Colonic mucosa (tissue), 4 donors: Measurements from ENCODE around the gene NKAP. TPM values are rescaled to one million over a fixed set of nuclear protein-coding genes. Genes with fewer than 3 reads are reported as not detected.
"Not testable (repeated sequence)": the region's sequence is repeated elsewhere in the genome, so short reads cannot be mapped to it uniquely, and the experiment has no call there.

Experiments used
- DNase-seq: peaks from one replicate; pipeline ENCODE4 v3.0.0-alpha.2; 2020
- H3K27ac ChIP-seq: fragments of 200-600 bp; one replicate; pipeline ENCODE4 v1.8.0; 2021
- H3K27me3 ChIP-seq: fragments of 200-600 bp; one replicate; pipeline ENCODE4 v1.8.0; 2021
- H3K36me3 ChIP-seq: fragments of 200-600 bp; one replicate; pipeline ENCODE4 v1.8.0; 2021
- H3K4me1 ChIP-seq: fragments of 200-600 bp; one replicate; pipeline ENCODE4 v1.8.0; 2021; ENCODE audit warnings: mild to moderate bottlenecking
- H3K4me3 ChIP-seq: fragments of 200-600 bp; one replicate; pipeline ENCODE4 v1.8.0; 2021
- H3K9ac ChIP-seq, 2 donors: one replicate each; pipeline ENCODE4 v1.7.0; 2013; ENCODE audit warnings: control low read depth in 2 of 2, low read depth in 2 of 2, low read length in 2 of 2
- H3K9me3 ChIP-seq: fragments of 200-600 bp; one replicate; pipeline ENCODE4 v1.8.0; 2021
- intact Hi-C: fragments of 100-400 bp; cut with DNase I; formaldehyde crosslinking; loops from one replicate; pipeline ENCODE4 v1.14.1; 2022
- total RNA-seq, 2 donors: library from RNA; stranded (reverse); fragmentation: NEBNext Ultra II Directional in 1 of 2; extraction: Animal tissue kit (Norgen Biotek cat#: 25700) in 1 of 2; gene quantifications; one replicate each; pipeline ENCODE4 v1.2.1, GENCODE V29; 2021
- TF ChIP-seq, protein P1 (sequence below): fragments of 200-600 bp; IDR thresholded peaks from one replicate; pipeline ENCODE4 v1.8.0; 2022; ENCODE audit warnings: antibody characterized with exemption, mild to moderate bottlenecking
- donor health status: healthy.
- donor health status: DM: no; HTN: no; CAD: no.
- donor health status: DM: no; HTN: no; CAD: no.

The NKAP gene
- total RNA-seq, 2 donors from 2014 or later: 5.5 to 7.1 TPM

DNA sequence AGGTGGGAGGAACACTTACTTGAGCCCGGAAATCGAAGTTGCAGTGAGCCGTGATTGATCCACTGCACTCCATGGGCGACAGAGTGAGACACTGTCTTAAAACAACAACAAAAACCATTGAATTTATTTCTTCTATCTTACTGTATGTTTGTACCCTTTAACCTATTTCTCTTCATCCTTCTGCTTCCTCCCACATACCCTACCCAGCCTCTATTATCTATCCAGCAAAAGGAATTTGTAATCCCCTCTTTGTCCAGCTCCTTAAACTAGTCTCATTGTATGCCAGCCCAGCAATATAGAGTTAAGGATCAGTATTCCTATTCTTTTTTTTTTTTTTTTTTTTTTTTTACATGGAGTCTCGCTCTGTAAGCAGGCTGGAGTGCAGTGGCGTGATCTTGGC, 1.9 kb upstream of the NKAP start:
- H3K9ac ChIP-seq: no peak overlapping the region
- H3K36me3 ChIP-seq: no peaks in the 10 kb centered on the region
- no peaks in the 10 kb centered on the region for H3K27me3 ChIP-seq
- H3K27ac ChIP-seq: no peak overlapping the region
- H3K4me3 ChIP-seq: no peak overlapping the region
- H3K4me1 ChIP-seq: no peaks in the 10 kb centered on the region
- TF ChIP-seq, protein P1, sequence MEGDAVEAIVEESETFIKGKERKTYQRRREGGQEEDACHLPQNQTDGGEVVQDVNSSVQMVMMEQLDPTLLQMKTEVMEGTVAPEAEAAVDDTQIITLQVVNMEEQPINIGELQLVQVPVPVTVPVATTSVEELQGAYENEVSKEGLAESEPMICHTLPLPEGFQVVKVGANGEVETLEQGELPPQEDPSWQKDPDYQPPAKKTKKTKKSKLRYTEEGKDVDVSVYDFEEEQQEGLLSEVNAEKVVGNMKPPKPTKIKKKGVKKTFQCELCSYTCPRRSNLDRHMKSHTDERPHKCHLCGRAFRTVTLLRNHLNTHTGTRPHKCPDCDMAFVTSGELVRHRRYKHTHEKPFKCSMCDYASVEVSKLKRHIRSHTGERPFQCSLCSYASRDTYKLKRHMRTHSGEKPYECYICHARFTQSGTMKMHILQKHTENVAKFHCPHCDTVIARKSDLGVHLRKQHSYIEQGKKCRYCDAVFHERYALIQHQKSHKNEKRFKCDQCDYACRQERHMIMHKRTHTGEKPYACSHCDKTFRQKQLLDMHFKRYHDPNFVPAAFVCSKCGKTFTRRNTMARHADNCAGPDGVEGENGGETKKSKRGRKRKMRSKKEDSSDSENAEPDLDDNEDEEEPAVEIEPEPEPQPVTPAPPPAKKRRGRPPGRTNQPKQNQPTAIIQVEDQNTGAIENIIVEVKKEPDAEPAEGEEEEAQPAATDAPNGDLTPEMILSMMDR: no peak
- no peaks in the 10 kb centered on the region for H3K9me3 ChIP-seq
- intact Hi-C loops: no loop called here
- no peak for DNase-seq

DNA sequence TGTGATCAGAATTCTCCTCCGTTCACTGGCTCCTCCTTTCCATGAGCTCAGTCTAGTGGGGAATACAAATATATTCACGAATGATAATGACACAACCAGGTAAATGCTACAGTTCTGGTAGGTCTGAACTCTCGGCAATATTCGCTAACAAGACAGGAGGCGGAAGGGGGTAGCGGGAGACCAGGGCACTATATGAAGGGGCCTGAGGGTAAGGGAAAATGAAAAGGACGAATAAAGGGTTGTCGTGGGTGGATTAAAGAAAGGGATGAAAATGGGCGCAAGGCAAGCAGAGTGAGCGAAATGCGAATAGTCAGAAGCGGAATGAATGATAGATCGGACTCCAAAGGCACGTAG, 743 bp downstream of the NKAP start:
- Histone ChIP-seq H3K27me3 (no peaks in the 10 kb centered on the region), H3K9me3 (no peaks in the 10 kb centered on the region), H3K36me3 (no peaks in the 10 kb centered on the region), H3K4me3 (peak overlapping the region; percentile 59), H3K27ac (peak overlapping the region; percentile 88), H3K9ac (peak overlapping the region; percentile 65 to 82), H3K4me1 (no peaks in the 10 kb centered on the region)
- DNase-seq: no peak
- intact Hi-C loops: no loop called here
- TF ChIP-seq, protein P1: no peak

DNA sequence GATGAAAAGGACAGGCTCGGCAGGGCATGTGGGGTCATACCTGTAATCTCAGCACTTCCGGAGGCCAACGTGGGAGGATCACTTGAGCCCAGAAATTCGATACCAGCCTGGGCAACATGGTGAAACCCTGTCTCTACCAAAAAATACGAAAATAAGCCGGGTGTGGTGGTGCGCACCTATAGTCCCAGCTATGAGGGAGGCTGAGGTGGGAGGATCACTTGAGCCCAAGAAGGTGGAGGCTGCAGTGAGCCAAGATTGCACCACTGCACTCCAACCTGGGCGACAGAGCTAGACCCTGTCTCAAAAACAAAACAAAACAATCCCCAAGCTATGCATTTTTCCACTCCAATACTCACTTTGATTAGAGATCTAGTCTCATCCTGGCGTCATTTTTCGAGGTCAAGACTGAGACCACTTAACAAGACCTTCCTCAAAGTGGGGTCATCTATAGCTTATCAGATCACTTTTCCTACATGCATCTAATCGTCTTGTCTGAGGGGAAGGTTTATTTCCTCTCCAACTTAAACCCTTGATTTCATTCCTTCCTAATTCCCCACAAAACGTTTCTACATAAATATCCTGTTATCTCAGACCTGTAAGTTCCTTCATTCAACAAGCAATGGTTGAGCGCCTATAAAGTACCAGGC, 1.3 kb downstream of the NKAP start:
- Histone ChIP-seq H3K4me3 (peak overlapping the region; percentile 59), H3K27me3 (no peaks in the 10 kb centered on the region), H3K27ac (peak overlapping the region; percentile 88), H3K9ac (peak overlapping the region; percentile 7 to 82), H3K9me3 (no peaks in the 10 kb centered on the region), H3K4me1 (no peaks in the 10 kb centered on the region), H3K36me3 (no peaks in the 10 kb centered on the region)
- TF ChIP-seq, protein P1: no peak
- intact Hi-C loops: no loop called here
- DNase-seq: no peak

DNA sequence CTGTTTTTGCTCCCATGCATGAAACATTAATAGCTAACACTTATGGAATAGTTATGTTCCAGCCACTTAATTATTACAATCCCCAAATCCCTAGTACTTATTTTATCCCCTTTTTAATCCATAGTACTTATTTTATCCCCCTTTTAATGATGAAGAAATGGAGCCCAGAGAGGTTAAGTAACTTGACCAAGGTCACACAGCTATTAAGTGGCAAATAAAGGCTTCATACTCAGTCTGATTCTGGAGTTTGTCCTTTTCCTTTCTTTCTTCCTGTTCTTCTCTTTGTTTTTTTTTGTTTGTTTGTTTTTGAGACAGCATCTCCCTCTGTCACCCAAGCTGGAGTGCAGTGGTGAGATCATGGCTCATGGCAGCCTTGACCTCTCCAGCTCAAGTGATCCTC, 2.2 kb downstream of the NKAP start:
- TF ChIP-seq, protein P1: no peak
- no peak for DNase-seq
- no peaks in the 10 kb centered on the region for H3K4me1 ChIP-seq
- H3K27me3 ChIP-seq: no peaks in the 10 kb centered on the region
- H3K27ac ChIP-seq: no peak overlapping the region
- no peaks in the 10 kb centered on the region for H3K36me3 ChIP-seq
- no peak overlapping the region for H3K9ac ChIP-seq
- H3K9me3 ChIP-seq: no peaks in the 10 kb centered on the region
- H3K4me3 ChIP-seq: no peak overlapping the region
- intact Hi-C loops: no loop called here

DNA sequence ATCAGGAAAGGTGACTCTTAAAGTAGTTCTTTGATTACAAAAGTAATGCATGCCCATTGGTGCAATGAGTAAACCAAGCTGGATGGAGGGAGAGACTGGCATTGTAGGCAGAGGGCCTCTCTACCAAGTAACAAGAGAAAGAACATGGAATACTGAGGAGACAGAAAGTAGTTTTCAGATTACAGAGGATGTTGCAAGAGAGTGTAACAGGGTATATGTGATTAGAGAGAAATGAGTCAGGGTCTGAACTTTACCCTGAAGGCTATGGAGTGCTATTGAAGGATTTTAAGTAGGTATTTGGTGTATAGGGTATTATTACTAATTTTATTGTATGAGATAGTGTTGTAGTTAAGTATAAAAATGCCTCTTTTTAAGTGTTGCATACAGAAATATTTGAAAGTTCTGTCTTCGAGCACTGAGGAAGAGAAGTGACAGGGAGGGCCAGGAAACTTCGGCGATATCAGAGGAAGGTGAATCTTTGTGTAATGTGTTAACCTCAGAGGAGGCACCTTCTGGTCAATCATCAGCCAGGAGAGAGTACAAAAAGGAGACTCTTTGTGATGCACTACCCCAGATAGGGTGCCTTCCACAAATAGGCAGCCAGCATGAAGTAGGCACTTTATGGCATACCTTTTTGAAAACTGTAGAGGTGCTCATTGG, 8.2 kb downstream of the NKAP start:
- Histone ChIP-seq H3K27ac (no peak overlapping the region), H3K9ac (no peak overlapping the region), H3K27me3 (no peaks in the 10 kb centered on the region), H3K36me3 (no peaks in the 10 kb centered on the region), H3K4me1 (no peaks in the 10 kb centered on the region), H3K9me3 (no peaks in the 10 kb centered on the region), H3K4me3 (no peak overlapping the region)
- TF ChIP-seq, protein P1: no peak
- intact Hi-C loops: no loop called here
- DNase-seq: no peak

DNA sequence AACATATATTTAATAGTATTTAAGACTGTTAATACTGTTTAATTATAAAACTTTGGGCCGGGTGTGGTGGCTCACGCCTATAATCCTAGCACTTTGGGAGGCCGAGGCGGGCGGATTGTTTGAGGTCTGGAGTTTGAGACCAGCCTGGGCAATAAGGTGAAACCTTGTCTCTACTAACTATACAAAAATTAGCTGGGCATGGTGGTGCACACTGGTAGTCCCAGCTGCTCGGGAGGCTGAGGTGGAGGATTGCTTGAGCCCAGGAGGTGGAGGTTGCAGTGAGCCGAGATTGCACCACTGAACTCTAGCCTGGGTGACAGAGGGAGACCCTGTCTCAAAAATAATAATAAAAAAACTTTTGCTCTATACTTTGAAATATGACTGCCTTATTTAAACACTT, 21.2 kb downstream of the NKAP start:
- intact Hi-C loops, H3K9ac ChIP-seq, H3K27ac ChIP-seq, H3K4me1 ChIP-seq, H3K9me3 ChIP-seq, H3K27me3 ChIP-seq, DNase-seq, H3K4me3 ChIP-seq, H3K36me3 ChIP-seq: not testable (repeated sequence)
